Panc1 (cell line): ENCODE measurements around the gene TMEM229B. TPM values are rescaled to one million over a fixed set of nuclear protein-coding genes. Genes with fewer than 3 reads are reported as not detected.

Source experiments
- ATAC-seq: fragments of 200-7000 bp; cut with Tn5 transposase; 2 replicates; pipeline ENCODE4 v1.9.1; 2020; ENCODE audit warnings: mild to moderate bottlenecking, moderate library complexity
- BruUV-seq: library from RNA; stranded (reverse); fragments of 400-500 nt; replicated peaks from 2 replicates; lab custom pipeline; 2021; lab: Mats Ljungman, UMichigan
- CTCF ChIA-PET: fragments of 300-600 bp; sonication (Branson Sonifier 250); formaldehyde crosslinking; loops from one replicate; lab custom pipeline; 2022; ENCODE audit warnings: antibody characterized with exemption; lab: Charles Lee
- POLR2A ChIA-PET: fragments of 300-600 bp; sonication (Branson Sonifier 250); formaldehyde crosslinking; loops from one replicate; lab custom pipeline; 2022; ENCODE audit warnings: antibody characterized with exemption; lab: Charles Lee
- DNase-seq: peaks from one replicate; pipeline ENCODE4 v3.0.0-alpha.2; 2010; ENCODE audit warnings: low read depth, low spot score
- H3K27ac ChIP-seq: 2 replicates; pipeline ENCODE4 v1.5.1; 2011; ENCODE audit warnings: mild to moderate bottlenecking, low read length, inconsistent platforms
- H3K27me3 ChIP-seq: fragments of 200-500 bp; sonication (Bioruptor generic); 2 replicates; pipeline ENCODE4 v1.6.0; 2014; ENCODE audit warnings: low read length, inconsistent platforms; ENCODE audit not compliant: control insufficient read depth, insufficient read depth
- H3K36me3 ChIP-seq: fragments of 200-500 bp; sonication (Bioruptor generic); 2 replicates; pipeline ENCODE4 v1.5.1; 2014; ENCODE audit warnings: inconsistent platforms, mild to moderate bottlenecking, low read length, moderate library complexity; ENCODE audit not compliant: control insufficient read depth, insufficient read depth
- H3K4me1 ChIP-seq: 2 replicates; pipeline ENCODE4 v1.5.1; 2011; ENCODE audit warnings: inconsistent platforms, mild to moderate bottlenecking, low read length, moderate library complexity; ENCODE audit not compliant: control insufficient read depth, insufficient read depth
- H3K4me3 ChIP-seq, 2 experiments: 2 replicates each; pipeline ENCODE4 v1.5.1; 2011 to 2012; ENCODE audit warnings: low read depth in 2 of 2, low read length in 2 of 2, mild to moderate bottlenecking in 2 of 2, inconsistent platforms in 1 of 2, moderate library complexity in 1 of 2
- H3K9me3 ChIP-seq: fragments of 200-500 bp; sonication (Bioruptor generic); 2 replicates; pipeline ENCODE4 v1.5.1; 2014; ENCODE audit warnings: low read depth, mild to moderate bottlenecking, inconsistent platforms, low read length, moderate library complexity; ENCODE audit not compliant: control insufficient read depth, insufficient read depth
- CTCF ChIP-seq: fragments of 450-650 bp; IDR thresholded peaks from 2 replicates; pipeline ENCODE4 v1.5.1; 2017; ENCODE audit warnings: mild to moderate bottlenecking
- POLR2AphosphoS5 ChIP-seq: IDR thresholded peaks from 2 replicates; pipeline ENCODE4 v1.6.1; 2012; ENCODE audit warnings: mild to moderate bottlenecking, low read depth, low read length, moderate library complexity
- SIN3A ChIP-seq: IDR thresholded peaks from 2 replicates; pipeline ENCODE4 v1.6.1; 2012; ENCODE audit warnings: low read depth, mild to moderate bottlenecking, low read length, moderate library complexity, borderline replicate concordance; ENCODE audit not compliant: insufficient read depth
- TCF7L2 ChIP-seq: IDR thresholded peaks from 2 replicates; pipeline ENCODE4 v1.6.1; 2011; ENCODE audit warnings: mild to moderate bottlenecking, low read depth, low read length, inconsistent platforms
- in situ Hi-C: cut with HindIII; loops from 2 replicates; pipeline ENCODE4 v1.10.0; 2016; ENCODE audit warnings: low sequenced_read_pairs, low pct_unique_long_range_greater_than_20kb
- intact Hi-C: fragments of 100-400 bp; cut with micrococcal nuclease; formaldehyde crosslinking; loops from one replicate; pipeline ENCODE4 v1.10.0; 2022; ENCODE audit not compliant: unreplicated experiment
- total RNA-seq: library from RNA; stranded (reverse); gene quantifications from one replicate; pipeline ENCODE4 v1.2.1, GENCODE V29; 2021; ENCODE audit not compliant: unreplicated experiment
- TF ChIP-seq, protein P1 (sequence below), 2 experiments: IDR thresholded peaks; 2 replicates each; pipeline ENCODE4 v1.6.1; 2011 to 2012; ENCODE audit warnings: low read depth in 2 of 2, control low read depth in 1 of 2, low read length in 1 of 2, mild to moderate bottlenecking in 1 of 2, moderate library complexity in 1 of 2; ENCODE audit not compliant: insufficient read depth in 1 of 2

The TMEM229B gene
- total RNA-seq, 1 experiment from 2014 or later: 1.6 TPM

DNA sequence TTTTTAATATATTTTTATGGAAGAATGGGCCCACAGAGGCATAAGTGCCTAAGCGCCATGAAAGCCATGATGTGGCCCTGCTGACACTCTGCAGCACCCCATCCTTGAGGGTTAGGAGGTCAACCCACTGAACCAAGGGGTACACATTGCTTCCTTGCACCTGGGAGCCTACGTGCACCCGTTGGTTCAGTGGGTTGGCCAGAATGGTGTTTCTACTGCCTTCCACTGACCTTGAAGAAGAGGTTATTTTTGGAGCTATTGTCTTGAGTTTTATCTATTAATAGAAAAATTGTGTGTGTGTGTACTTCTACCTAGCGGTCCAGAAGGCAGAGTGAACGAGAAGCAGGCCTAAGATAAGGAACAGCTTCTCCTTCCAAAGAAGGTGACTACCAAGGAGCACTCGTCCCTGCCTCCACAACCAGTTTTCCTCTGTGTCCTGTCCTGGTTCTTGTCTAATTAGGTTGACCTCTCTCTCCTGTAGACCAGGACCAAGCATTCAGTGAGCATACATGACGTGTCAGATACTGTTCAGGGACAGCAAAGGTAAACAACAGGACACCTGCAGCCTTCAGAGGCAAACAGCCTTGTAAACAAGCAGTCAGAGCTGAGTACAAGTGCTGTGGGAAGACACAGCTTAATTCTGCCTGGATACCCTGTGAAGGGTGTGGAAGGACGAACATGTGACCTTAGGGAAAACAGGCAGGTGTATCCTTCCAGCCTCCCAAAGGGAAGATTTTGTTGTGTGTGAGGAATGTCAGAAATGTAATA is 46.2 kb downstream of the TMEM229B start:
- Histone ChIP-seq H3K4me1 (no peaks in the 10 kb centered on the region), H3K27ac (no peak overlapping the region), H3K4me3 (no peak overlapping the region), H3K27me3 (no peaks in the 10 kb centered on the region; the same call in 1 of the 2 replicates), H3K9me3 (no peaks in the 10 kb centered on the region), H3K36me3 (no peaks in the 10 kb centered on the region)
- DNase-seq: no peak
- no peak for ATAC-seq
- no TSS peak for BruUV-seq
- ChIA-PET POLR2A (no interaction called here), CTCF (no interaction called here)
- intact Hi-C loops (no loop called here), in situ Hi-C loops (no loop called here)
- TF ChIP-seq SIN3A (no peak), POLR2AphosphoS5 (no peak), TCF7L2 (no peak), CTCF (no peak)
- TF ChIP-seq, protein P1, sequence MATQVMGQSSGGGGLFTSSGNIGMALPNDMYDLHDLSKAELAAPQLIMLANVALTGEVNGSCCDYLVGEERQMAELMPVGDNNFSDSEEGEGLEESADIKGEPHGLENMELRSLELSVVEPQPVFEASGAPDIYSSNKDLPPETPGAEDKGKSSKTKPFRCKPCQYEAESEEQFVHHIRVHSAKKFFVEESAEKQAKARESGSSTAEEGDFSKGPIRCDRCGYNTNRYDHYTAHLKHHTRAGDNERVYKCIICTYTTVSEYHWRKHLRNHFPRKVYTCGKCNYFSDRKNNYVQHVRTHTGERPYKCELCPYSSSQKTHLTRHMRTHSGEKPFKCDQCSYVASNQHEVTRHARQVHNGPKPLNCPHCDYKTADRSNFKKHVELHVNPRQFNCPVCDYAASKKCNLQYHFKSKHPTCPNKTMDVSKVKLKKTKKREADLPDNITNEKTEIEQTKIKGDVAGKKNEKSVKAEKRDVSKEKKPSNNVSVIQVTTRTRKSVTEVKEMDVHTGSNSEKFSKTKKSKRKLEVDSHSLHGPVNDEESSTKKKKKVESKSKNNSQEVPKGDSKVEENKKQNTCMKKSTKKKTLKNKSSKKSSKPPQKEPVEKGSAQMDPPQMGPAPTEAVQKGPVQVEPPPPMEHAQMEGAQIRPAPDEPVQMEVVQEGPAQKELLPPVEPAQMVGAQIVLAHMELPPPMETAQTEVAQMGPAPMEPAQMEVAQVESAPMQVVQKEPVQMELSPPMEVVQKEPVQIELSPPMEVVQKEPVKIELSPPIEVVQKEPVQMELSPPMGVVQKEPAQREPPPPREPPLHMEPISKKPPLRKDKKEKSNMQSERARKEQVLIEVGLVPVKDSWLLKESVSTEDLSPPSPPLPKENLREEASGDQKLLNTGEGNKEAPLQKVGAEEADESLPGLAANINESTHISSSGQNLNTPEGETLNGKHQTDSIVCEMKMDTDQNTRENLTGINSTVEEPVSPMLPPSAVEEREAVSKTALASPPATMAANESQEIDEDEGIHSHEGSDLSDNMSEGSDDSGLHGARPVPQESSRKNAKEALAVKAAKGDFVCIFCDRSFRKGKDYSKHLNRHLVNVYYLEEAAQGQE (IDR thresholded peaks at IDR 0.05; ENCODE audit: insufficient read depth in 1 of 2, low read depth in 2 of 2, low read length in 1 of 2): no peak

DNA sequence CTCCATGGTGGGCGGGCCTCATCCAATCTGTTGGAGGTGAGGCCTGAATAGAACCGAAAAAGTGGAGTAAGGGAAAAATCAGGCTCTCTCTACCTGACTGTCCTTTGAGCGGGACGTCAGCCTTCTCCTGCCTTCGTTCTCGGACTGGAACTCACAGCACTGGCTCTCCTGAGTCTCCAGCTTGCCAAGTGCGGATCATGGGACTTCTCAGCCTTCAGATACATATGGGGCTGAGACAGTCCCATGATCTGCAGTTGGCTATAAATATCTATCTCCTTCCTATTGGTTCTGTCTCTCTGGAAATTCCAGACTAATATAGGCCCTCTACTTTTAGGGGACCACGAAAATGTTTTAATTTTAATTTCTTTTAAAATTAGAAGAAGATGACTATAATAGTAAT is 46.8 kb downstream of the TMEM229B start:
- no peaks in the 10 kb centered on the region for H3K9me3 ChIP-seq
- CTCF ChIA-PET: no interaction called here
- intact Hi-C loops (no loop called here), in situ Hi-C loops (no loop called here)
- no peaks in the 10 kb centered on the region for H3K4me1 ChIP-seq
- no peak overlapping the region for H3K27ac ChIP-seq
- H3K36me3 ChIP-seq: no peaks in the 10 kb centered on the region
- no peak for TF ChIP-seq POLR2AphosphoS5
- no TSS peak for BruUV-seq
- no peak overlapping the region for H3K4me3 ChIP-seq
- POLR2A ChIA-PET: no interaction called here
- ATAC-seq (no peak), DNase-seq (no peak)
- H3K27me3 ChIP-seq: no peaks in the 10 kb centered on the region; the same call in 1 of the 2 replicates

GRCh38 chr14:67441256-67441655 is 47.3 kb downstream of the TMEM229B start:
- no peak overlapping the region for H3K4me3 ChIP-seq
- intact Hi-C loops: no loop called here
- no peak for TF ChIP-seq SIN3A
- TF ChIP-seq, protein P1 (IDR thresholded peaks at IDR 0.05; ENCODE audit: insufficient read depth in 1 of 2, low read depth in 2 of 2, low read length in 1 of 2): no peak
- no peak for TF ChIP-seq POLR2AphosphoS5
- no peak for TF ChIP-seq TCF7L2
- TF ChIP-seq CTCF: no peak
- ChIA-PET POLR2A (no interaction called here), CTCF (no interaction called here)
- ATAC-seq (no peak), DNase-seq (no peak)
- no peak overlapping the region for H3K27ac ChIP-seq
- no peaks in the 10 kb centered on the region; the same call in 1 of the 2 replicates for H3K27me3 ChIP-seq
- in situ Hi-C loops: no loop called here
- H3K4me1 ChIP-seq: no peaks in the 10 kb centered on the region
- H3K9me3 ChIP-seq: no peaks in the 10 kb centered on the region
- no TSS peak for BruUV-seq
- H3K36me3 ChIP-seq: no peaks in the 10 kb centered on the region
